ENCODE data around the gene FAM151B. TPM values are rescaled to one million over a fixed set of nuclear protein-coding genes. Genes with fewer than 3 reads are reported as not detected.

Gene FAM151B
- total and polyA plus RNA-seq, 9 of the 15 experiments (the other 6 are each of a cell fraction or from before 2014, with no cell fraction given) = 0.10 to 0.46 (median 0.22) TPM; not detected in 2

- Histone ChIP-seq H3K27ac (ENCODE audit: extremely low read depth, low read depth, low read length) (no peak overlapping the region), H4K20me1 (replicated peaks; ENCODE audit: control insufficient read depth, insufficient read depth, low read length) (no peaks in the 10 kb centered on the region), H3K27me3 (ENCODE audit: control insufficient read depth in 2 of 2, insufficient read depth in 2 of 2, low read length in 2 of 2) (peaks cover 5 to 11% of the 10 kb centered on the region in 2 experiments; a peak in 3 of 5 replicates), H3K9me3 (replicated peaks; ENCODE audit: control insufficient read depth, insufficient read depth, low read depth, low read length) (no peaks in the 10 kb centered on the region), H3K9ac (ENCODE audit: insufficient read depth in 1 of 2, low read depth in 2 of 2, low read length in 2 of 2) (no peak overlapping the region), H2AFZ (ENCODE audit: low read depth, low read length) (no peak overlapping the region), H3K36me3 (ENCODE audit: control insufficient read depth, insufficient read depth, low read length) (no peaks in the 10 kb centered on the region), H3K4me2 (ENCODE audit: insufficient read depth, low read length) (no peak overlapping the region), H3K9me1 (ENCODE audit: control insufficient read depth, insufficient read depth, low read length) (no peaks in the 10 kb centered on the region), H3K4me3 (no peak overlapping the region), H3K4me1 (replicated peaks in 1 of 2; ENCODE audit: control insufficient read depth in 2 of 2, insufficient read depth in 2 of 2, low read length in 2 of 2) (no peaks in the 10 kb centered on the region), H3K79me2 (ENCODE audit: control insufficient read depth, insufficient read depth, low read length) (no peaks in the 10 kb centered on the region)
- intact Hi-C loops (cut with micrococcal nuclease) (no loop called here), in situ Hi-C loops (cut with MboI) (no loop called here)
- ATAC-seq (no peak), DNase-seq (ENCODE audit: extremely low read depth in 1 of 4, low spot score in 3 of 4) (no peak), FAIRE-seq (no peak)
- ChIA-PET POLR2A (interaction anchor here (1.0 kb wide), 1 partner anchor 11 kb away, joined by 4 read pairs; no protein-coding TSS in a partner anchor), CTCF (ENCODE audit: low intra/inter-chr PET ratio) (no interaction called here)
- no TSS peak for BruUV-seq (replicated peaks)
- WGBS (ENCODE audit: insufficient coverage, low coverage, missing lambda C conversion rate) = 0% methylated on average over 1 of the region's 1 CpG
- TF ChIP-seq CBX1 (IDR thresholded peaks at IDR 0.05; ENCODE audit: low read depth) (no peak), BRD9 (IDR thresholded peaks at IDR 0.05; ENCODE audit: low read depth, partially characterized antibody) (no peak), NCOA1 (IDR thresholded peaks at IDR 0.05; ENCODE audit: low read depth) (no peak), CGGBP1 (CRISPR knock-in tag; IDR thresholded peaks at IDR 0.05) (no peak), MYC (IDR thresholded peaks at IDR 0.05; ENCODE audit: low read depth, low read length) (no peak), MYC (CRISPR knock-in tag; IDR thresholded peaks at IDR 0.05; ENCODE audit: borderline replicate concordance, low read depth) (no peak), SIN3B (IDR thresholded peaks at IDR 0.05; ENCODE audit: low read depth) (no peak), BACH1 (tag; IDR thresholded peaks at IDR 0.05) (no peak), NR1H2 (CRISPR knock-in tag; IDR thresholded peaks at IDR 0.05) (no peak), HCFC1 (IDR thresholded peaks at IDR 0.05; ENCODE audit: low read depth, low read length) (no peak), SMAD3 (CRISPR knock-in tag; conservative IDR thresholded peaks at IDR 0.05) (no peak), TSHZ1 (CRISPR knock-in tag; IDR thresholded peaks at IDR 0.05) (no peak), LARP7 (IDR thresholded peaks at IDR 0.05) (no peak), ZNF592 (IDR thresholded peaks at IDR 0.05) (no peak)
Observed at GRCh38 chr5:80504833-80505232, 16.9 kb downstream of the FAM151B start.
